DND-41 (cell line): ENCODE measurements around the gene C1orf167.
"Not testable (repeated sequence)": the region's sequence is repeated elsewhere in the genome, so short reads cannot be mapped to it uniquely, and the experiment has no call there.

Experiments
- ATAC-seq: fragments of 200-7000 bp; cut with Tn5 transposase; 3 replicates; pipeline ENCODE4 v1.9.1; 2021; ENCODE audit warnings: low read depth; ENCODE audit not compliant: insufficient read depth
- DNase-seq: peaks from one replicate; pipeline ENCODE4 v3.0.0-alpha.2; 2020
- H2AFZ ChIP-seq: 2 replicates; pipeline ENCODE4 v1.6.0; 2012; ENCODE audit warnings: low read depth, low read length
- H3K27ac ChIP-seq: 2 replicates; pipeline ENCODE4 v1.5.1; 2012; ENCODE audit warnings: low read length, inconsistent platforms
- H3K27me3 ChIP-seq: fragments of 200-600 bp; sonication (generic); 2 replicates; pipeline ENCODE4 v1.6.0; 2012; ENCODE audit warnings: low read length, mild to moderate bottlenecking, inconsistent platforms; ENCODE audit not compliant: insufficient read depth, poor library complexity
- H3K36me3 ChIP-seq: 2 replicates; pipeline ENCODE4 v1.5.1; 2012; ENCODE audit warnings: low read length, inconsistent platforms; ENCODE audit not compliant: insufficient read depth
- H3K4me1 ChIP-seq: 2 replicates; pipeline ENCODE4 v1.5.1; 2012; ENCODE audit warnings: mild to moderate bottlenecking, low read length; ENCODE audit not compliant: insufficient read depth
- H3K4me2 ChIP-seq: 2 replicates; pipeline ENCODE4 v1.6.0; 2012; ENCODE audit warnings: mild to moderate bottlenecking, moderate library complexity, low read length, inconsistent platforms; ENCODE audit not compliant: insufficient read depth
- H3K4me3 ChIP-seq, 2 experiments: fragments of 200-600 bp in 1 of 2; shearing (Covaris generic) in 1 of 2; 2 replicates each; pipeline ENCODE4 v1.5.1; 2012 to 2016; ENCODE audit warnings: inconsistent platforms in 2 of 2, low read length in 2 of 2, mild to moderate bottlenecking in 2 of 2, low read depth in 1 of 2, moderate library complexity in 1 of 2
- H3K79me2 ChIP-seq: 2 replicates; pipeline ENCODE4 v1.6.0; 2012; ENCODE audit warnings: low read length, inconsistent platforms; ENCODE audit not compliant: insufficient read depth
- H3K9ac ChIP-seq: 2 replicates; pipeline ENCODE4 v1.6.0; 2012; ENCODE audit warnings: low read depth, mild to moderate bottlenecking, inconsistent platforms, low read length, moderate library complexity
- H3K9me3 ChIP-seq: 2 replicates; pipeline ENCODE4 v1.5.1; 2012; ENCODE audit warnings: low read length, moderate library complexity, mild to moderate bottlenecking, inconsistent platforms; ENCODE audit not compliant: insufficient read depth, severe bottlenecking
- H4K20me1 ChIP-seq: 2 replicates; pipeline ENCODE4 v1.6.0; 2012; ENCODE audit warnings: low read length; ENCODE audit not compliant: insufficient read depth
- EZH2 ChIP-seq: IDR thresholded peaks from 3 replicates; pipeline ENCODE4 v1.6.1; 2012; ENCODE audit warnings: borderline replicate concordance, low read depth, mild to moderate bottlenecking, moderate library complexity, low read length, inconsistent platforms; ENCODE audit not compliant: severe bottlenecking
- TF ChIP-seq, protein P1 (sequence below): IDR thresholded peaks from 2 replicates; pipeline ENCODE4 v1.5.1; 2012; ENCODE audit warnings: borderline replicate concordance, low read length, moderate library complexity, mild to moderate bottlenecking; ENCODE audit not compliant: poor library complexity, severe bottlenecking; ENCODE audit errors: extremely low read depth

The C1orf167 gene

GRCh38 chr1:11802616-11802972, 40.6 kb downstream of the C1orf167 start:
- no peaks in the 10 kb centered on the region for H3K9me3 ChIP-seq
- H3K27ac ChIP-seq, result no peak overlapping the region
- peaks cover 25% of the 10 kb centered on the region for H3K79me2 ChIP-seq
- DNase-seq (no peak), ATAC-seq (no peak)
- peaks cover 6% of the 10 kb centered on the region; the same call in 1 of the 2 replicates for H4K20me1 ChIP-seq
- peaks cover 31% of the 10 kb centered on the region for H3K36me3 ChIP-seq
- peaks cover 35% of the 10 kb centered on the region for H3K4me1 ChIP-seq
- no peak overlapping the region for H2AFZ ChIP-seq
- H3K4me3 ChIP-seq, result no peak overlapping the region
- TF ChIP-seq EZH2, result no peak
- TF ChIP-seq, protein P1, sequence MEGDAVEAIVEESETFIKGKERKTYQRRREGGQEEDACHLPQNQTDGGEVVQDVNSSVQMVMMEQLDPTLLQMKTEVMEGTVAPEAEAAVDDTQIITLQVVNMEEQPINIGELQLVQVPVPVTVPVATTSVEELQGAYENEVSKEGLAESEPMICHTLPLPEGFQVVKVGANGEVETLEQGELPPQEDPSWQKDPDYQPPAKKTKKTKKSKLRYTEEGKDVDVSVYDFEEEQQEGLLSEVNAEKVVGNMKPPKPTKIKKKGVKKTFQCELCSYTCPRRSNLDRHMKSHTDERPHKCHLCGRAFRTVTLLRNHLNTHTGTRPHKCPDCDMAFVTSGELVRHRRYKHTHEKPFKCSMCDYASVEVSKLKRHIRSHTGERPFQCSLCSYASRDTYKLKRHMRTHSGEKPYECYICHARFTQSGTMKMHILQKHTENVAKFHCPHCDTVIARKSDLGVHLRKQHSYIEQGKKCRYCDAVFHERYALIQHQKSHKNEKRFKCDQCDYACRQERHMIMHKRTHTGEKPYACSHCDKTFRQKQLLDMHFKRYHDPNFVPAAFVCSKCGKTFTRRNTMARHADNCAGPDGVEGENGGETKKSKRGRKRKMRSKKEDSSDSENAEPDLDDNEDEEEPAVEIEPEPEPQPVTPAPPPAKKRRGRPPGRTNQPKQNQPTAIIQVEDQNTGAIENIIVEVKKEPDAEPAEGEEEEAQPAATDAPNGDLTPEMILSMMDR, result no peak
- H3K4me2 ChIP-seq, result peak overlapping the region; percentile 15; the same call in 1 of the 2 replicates
- H3K27me3 ChIP-seq, result no peaks in the 10 kb centered on the region
- H3K9ac ChIP-seq, result no peak overlapping the region

DNA sequence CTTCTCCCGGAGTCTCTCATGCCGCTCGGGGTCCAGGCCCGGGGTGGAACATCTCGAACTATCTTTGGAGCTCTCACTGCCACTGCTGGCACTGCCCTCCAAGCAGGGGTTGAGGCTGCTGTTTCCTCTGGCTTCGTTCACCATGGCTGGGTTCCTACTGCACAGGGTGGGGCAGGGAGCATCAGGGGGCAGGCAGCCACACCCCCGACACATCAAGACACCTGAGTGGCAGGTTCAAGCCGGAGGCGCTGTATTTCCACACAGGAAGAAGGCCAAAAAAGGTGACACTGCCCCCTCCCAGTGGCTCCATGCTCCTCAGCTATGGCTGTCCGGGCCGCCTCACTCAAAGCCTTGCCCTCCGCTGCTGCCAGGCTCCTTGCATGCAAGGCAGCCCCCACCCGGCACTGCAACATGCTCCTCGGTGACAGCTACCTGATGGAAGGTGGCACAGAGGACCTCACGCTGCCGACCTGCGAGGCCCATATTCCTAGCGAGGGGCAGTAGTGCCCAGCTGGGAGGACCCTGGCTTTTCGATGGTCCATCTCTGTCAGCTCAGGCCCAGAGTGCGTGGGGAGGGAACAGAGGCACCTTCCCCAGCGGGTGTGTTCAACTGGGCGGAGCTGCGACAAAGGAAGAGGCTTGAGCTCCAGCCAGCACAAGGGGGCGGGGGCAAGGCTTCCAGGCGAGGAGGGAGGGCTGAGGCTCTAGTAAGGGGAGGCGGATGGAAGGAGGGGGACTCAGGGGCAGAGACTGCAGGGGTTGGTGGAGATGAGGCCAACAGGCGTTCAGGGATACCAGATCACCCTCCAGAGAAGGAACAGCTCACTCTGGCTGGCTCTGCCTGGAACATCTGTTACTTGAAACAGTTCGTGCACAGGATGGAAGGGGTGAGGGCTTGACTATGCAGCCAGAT, 41.2 kb downstream of the C1orf167 start:
- Histone ChIP-seq H2AFZ (no peak overlapping the region), H3K4me2 (peak overlapping the region; percentile 15; the same call in 1 of the 2 replicates), H3K27me3 (no peaks in the 10 kb centered on the region), H4K20me1 (peaks cover 6% of the 10 kb centered on the region; the same call in 1 of the 2 replicates), H3K27ac (no peak overlapping the region), H3K4me1 (peaks cover 41% of the 10 kb centered on the region), H3K4me3 (no peak overlapping the region), H3K79me2 (peaks cover 31% of the 10 kb centered on the region), H3K9ac (no peak overlapping the region), H3K9me3 (no peaks in the 10 kb centered on the region), H3K36me3 (peaks cover 37% of the 10 kb centered on the region)
- peak; percentile 13 for ATAC-seq
- peak; percentile 76 for DNase-seq
- no peak for TF ChIP-seq EZH2
- TF ChIP-seq, protein P1, result no peak

GRCh38 chr1:11803924-11804665, 42.1 kb downstream of the C1orf167 start:
- Histone ChIP-seq H3K36me3 (peaks cover 45% of the 10 kb centered on the region), H3K79me2 (peaks cover 40% of the 10 kb centered on the region), H3K4me1 (peaks cover 50% of the 10 kb centered on the region), H3K9ac (peak overlapping the region; percentile 78; the same call in 1 of the 2 replicates), H3K4me2 (peak overlapping the region; percentile 94), H3K4me3 (peak overlapping the region in 1 of 2 experiments; percentile 91; a peak in 1 of 4 replicates)
- not testable (repeated sequence) for H2AFZ ChIP-seq, H4K20me1 ChIP-seq, H3K9me3 ChIP-seq, H3K27me3 ChIP-seq, DNase-seq, H3K27ac ChIP-seq, ATAC-seq
